ENCODE data around the gene EPHA4.

The EPHA4 gene

GRCh38 chr2:221562226-221562625 lies 9.9 kb downstream of the EPHA4 start:
- no peaks in the 10 kb centered on the region for H3K36me3 ChIP-seq (ENCODE audit: control insufficient read depth, insufficient read depth, low read length)
- WGBS, 2 experiments (ENCODE audit: insufficient coverage in 2 of 2), result no CpG with 5 or more reads among the region's 1 CpG
- H3K9me3 ChIP-seq (ENCODE audit: control insufficient read depth, low read length), result no peaks in the 10 kb centered on the region
- H3K4me1 ChIP-seq (ENCODE audit: control insufficient read depth, insufficient read depth, low read length, poor library complexity, severe bottlenecking), result no peaks in the 10 kb centered on the region
- H3K27ac ChIP-seq (ENCODE audit: low read depth, low read length, severe bottlenecking), result no peak overlapping the region
- H3K4me3 ChIP-seq (ENCODE audit: extremely low read depth, insufficient read depth, low read length, poor library complexity, severe bottlenecking), result no peak overlapping the region

DNA sequence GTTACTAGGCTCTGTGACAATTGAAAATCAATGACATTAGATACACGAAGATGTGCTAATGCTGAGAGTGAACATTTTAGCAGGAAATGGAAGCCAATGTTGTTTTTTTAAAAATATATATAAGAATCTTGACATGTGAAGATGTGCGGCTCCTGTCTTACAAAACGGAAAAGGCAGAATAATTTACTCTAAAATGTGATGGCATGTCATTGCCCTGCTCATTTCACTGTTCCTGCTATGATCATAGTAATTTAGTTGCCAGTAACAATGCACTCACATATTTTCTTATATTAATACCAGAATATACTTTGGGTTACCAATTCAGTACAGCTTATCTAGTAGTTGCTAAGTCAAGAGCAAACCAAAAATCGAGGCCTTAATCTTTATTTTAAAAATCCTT lies 10.3 kb downstream of the EPHA4 start:
- Histone ChIP-seq H3K4me3 (ENCODE audit: extremely low read depth, insufficient read depth, low read length, poor library complexity, severe bottlenecking) (no peak overlapping the region), H3K36me3 (ENCODE audit: control insufficient read depth, insufficient read depth, low read length) (no peaks in the 10 kb centered on the region), H3K9me3 (ENCODE audit: control insufficient read depth, low read length) (no peaks in the 10 kb centered on the region), H3K4me1 (ENCODE audit: control insufficient read depth, insufficient read depth, low read length, poor library complexity, severe bottlenecking) (no peaks in the 10 kb centered on the region), H3K27ac (ENCODE audit: low read depth, low read length, severe bottlenecking) (no peak overlapping the region)
- 88 to 94% methylated on average over 2 of the region's 4 CpGs for WGBS, 2 experiments (ENCODE audit: insufficient coverage in 2 of 2)

DNA sequence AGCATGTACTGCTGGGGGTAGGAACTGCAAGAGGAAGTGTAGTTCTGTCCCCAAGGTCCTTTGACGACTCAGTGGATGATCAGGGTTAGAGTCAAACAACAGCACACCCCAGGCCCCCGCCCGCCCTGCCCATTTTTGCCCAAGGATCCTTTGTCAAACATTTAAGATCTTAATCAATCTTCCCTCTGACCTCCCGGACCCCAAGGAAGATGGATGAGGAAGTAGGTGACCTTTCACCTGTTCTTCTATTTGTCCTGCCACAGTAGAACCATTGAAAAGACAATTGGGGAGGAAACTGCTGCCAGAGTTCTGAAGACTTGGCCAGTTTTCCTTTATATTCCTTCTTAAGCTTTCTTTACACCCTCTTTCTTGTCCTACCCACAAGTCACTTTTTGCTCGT lies 12.1 kb downstream of the EPHA4 start:
- no peaks in the 10 kb centered on the region for H3K36me3 ChIP-seq (ENCODE audit: control insufficient read depth, insufficient read depth, low read length)
- H3K27ac ChIP-seq (ENCODE audit: low read depth, low read length, severe bottlenecking), result no peak overlapping the region
- WGBS, 2 experiments (ENCODE audit: insufficient coverage in 2 of 2), result 33 to 60% methylated on average over 1 of the region's 5 CpGs

GRCh38 chr2:221558107-221558506 lies 14.0 kb downstream of the EPHA4 start:
- no peak overlapping the region for H3K27ac ChIP-seq (ENCODE audit: low read depth, low read length, severe bottlenecking)
- peaks cover 21% of the 10 kb centered on the region for H3K4me1 ChIP-seq (ENCODE audit: control insufficient read depth, insufficient read depth, low read length, poor library complexity, severe bottlenecking)
- no peak overlapping the region for H3K4me3 ChIP-seq (ENCODE audit: extremely low read depth, insufficient read depth, low read length, poor library complexity, severe bottlenecking)
- H3K9me3 ChIP-seq (ENCODE audit: control insufficient read depth, low read length), result no peaks in the 10 kb centered on the region
- WGBS, 2 experiments (ENCODE audit: insufficient coverage in 2 of 2), result no CpG with 5 or more reads among the region's 3 CpGs
- H3K36me3 ChIP-seq (ENCODE audit: control insufficient read depth, insufficient read depth, low read length), result no peaks in the 10 kb centered on the region

More for the DNA sequence above, 12.1 kb downstream of the EPHA4 start:
- peaks cover 7% of the 10 kb centered on the region for H3K4me1 ChIP-seq (ENCODE audit: control insufficient read depth, insufficient read depth, low read length, poor library complexity, severe bottlenecking)
- H3K4me3 ChIP-seq (ENCODE audit: extremely low read depth, insufficient read depth, low read length, poor library complexity, severe bottlenecking), result no peak overlapping the region
- no peaks in the 10 kb centered on the region for H3K9me3 ChIP-seq (ENCODE audit: control insufficient read depth, low read length)

GRCh38 chr2:221555494-221555846 lies 16.6 kb downstream of the EPHA4 start:
- Histone ChIP-seq H3K27ac (ENCODE audit: low read depth, low read length, severe bottlenecking) (no peak overlapping the region), H3K36me3 (ENCODE audit: control insufficient read depth, insufficient read depth, low read length) (no peaks in the 10 kb centered on the region), H3K4me1 (ENCODE audit: control insufficient read depth, insufficient read depth, low read length, poor library complexity, severe bottlenecking) (peaks cover 27% of the 10 kb centered on the region), H3K9me3 (ENCODE audit: control insufficient read depth, low read length) (no peaks in the 10 kb centered on the region), H3K4me3 (ENCODE audit: extremely low read depth, insufficient read depth, low read length, poor library complexity, severe bottlenecking) (no peak overlapping the region)
- WGBS, 2 experiments (ENCODE audit: insufficient coverage in 2 of 2), result 54% methylated on average over 2 of the region's 2 CpGs; no CpG with 5 or more reads in 1 of the 2 experiments

GRCh38 chr2:221554769-221555493 lies 17.2 kb downstream of the EPHA4 start:
- H3K4me3 ChIP-seq (ENCODE audit: extremely low read depth, insufficient read depth, low read length, poor library complexity, severe bottlenecking), result no peak overlapping the region
- H3K27ac ChIP-seq (ENCODE audit: low read depth, low read length, severe bottlenecking), result peak overlapping the region; percentile 24
- no peaks in the 10 kb centered on the region for H3K9me3 ChIP-seq (ENCODE audit: control insufficient read depth, low read length)
- H3K36me3 ChIP-seq (ENCODE audit: control insufficient read depth, insufficient read depth, low read length), result no peaks in the 10 kb centered on the region
- 16 to 19% methylated on average over 3 of the region's 4 CpGs for WGBS, 2 experiments (ENCODE audit: insufficient coverage in 2 of 2)
- peaks cover 27% of the 10 kb centered on the region for H3K4me1 ChIP-seq (ENCODE audit: control insufficient read depth, insufficient read depth, low read length, poor library complexity, severe bottlenecking)

DNA sequence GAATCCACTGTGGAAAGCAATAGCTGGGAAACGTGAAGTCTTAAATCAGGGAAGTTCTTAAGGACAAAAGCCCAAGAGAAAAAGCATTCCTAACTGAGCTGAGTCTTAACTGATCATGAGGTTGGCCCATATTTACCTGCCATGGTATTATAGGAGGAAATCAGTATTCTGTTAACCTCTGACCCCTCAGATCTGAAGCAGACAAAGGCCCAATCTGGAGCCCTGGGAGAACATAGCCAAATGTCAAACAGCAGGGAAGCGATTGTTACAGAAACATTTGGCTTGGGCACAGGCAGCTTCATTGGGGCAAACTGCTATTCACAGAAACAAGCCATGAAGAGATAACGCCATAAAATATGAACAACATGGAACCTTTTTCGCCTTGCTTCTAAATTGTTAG lies 18.8 kb downstream of the EPHA4 start:
- H3K4me1 ChIP-seq (ENCODE audit: control insufficient read depth, insufficient read depth, low read length, poor library complexity, severe bottlenecking), result peaks cover 27% of the 10 kb centered on the region
- 43 to 76% methylated on average over 3 to 4 of the region's 4 CpGs for WGBS, 2 experiments (ENCODE audit: insufficient coverage in 2 of 2)
- no peak overlapping the region for H3K27ac ChIP-seq (ENCODE audit: low read depth, low read length, severe bottlenecking)
- no peak overlapping the region for H3K4me3 ChIP-seq (ENCODE audit: extremely low read depth, insufficient read depth, low read length, poor library complexity, severe bottlenecking)
- no peaks in the 10 kb centered on the region for H3K36me3 ChIP-seq (ENCODE audit: control insufficient read depth, insufficient read depth, low read length)
- H3K9me3 ChIP-seq (ENCODE audit: control insufficient read depth, low read length), result no peaks in the 10 kb centered on the region

DNA sequence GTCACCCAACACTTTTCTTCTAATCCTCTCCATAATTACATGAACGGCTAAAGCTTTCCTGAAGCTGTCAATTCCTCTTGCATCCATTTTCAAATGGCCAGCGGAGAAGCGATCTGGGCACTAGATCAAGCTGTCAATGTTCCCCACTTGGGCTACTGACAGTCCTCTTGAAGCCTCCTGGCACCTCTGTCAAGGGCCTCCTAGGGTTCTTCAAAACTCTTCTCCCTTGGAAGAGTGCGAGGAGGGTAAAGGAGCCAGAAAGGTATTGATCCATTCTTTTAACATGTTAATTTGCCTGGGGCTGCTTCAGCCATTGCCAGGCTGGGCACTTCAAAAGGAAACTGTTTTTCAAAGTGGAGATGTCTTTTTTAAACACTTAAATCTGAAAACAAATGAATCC lies 19.8 kb downstream of the EPHA4 start:
- Histone ChIP-seq H3K9me3 (ENCODE audit: control insufficient read depth, low read length) (no peaks in the 10 kb centered on the region), H3K27ac (ENCODE audit: low read depth, low read length, severe bottlenecking) (no peak overlapping the region), H3K4me1 (ENCODE audit: control insufficient read depth, insufficient read depth, low read length, poor library complexity, severe bottlenecking) (peaks cover 27% of the 10 kb centered on the region), H3K36me3 (ENCODE audit: control insufficient read depth, insufficient read depth, low read length) (peaks cover 2% of the 10 kb centered on the region), H3K4me3 (ENCODE audit: extremely low read depth, insufficient read depth, low read length, poor library complexity, severe bottlenecking) (no peak overlapping the region)
- WGBS, 2 experiments (ENCODE audit: insufficient coverage in 2 of 2), result 11 to 26% methylated on average over 3 of the region's 4 CpGs

DNA sequence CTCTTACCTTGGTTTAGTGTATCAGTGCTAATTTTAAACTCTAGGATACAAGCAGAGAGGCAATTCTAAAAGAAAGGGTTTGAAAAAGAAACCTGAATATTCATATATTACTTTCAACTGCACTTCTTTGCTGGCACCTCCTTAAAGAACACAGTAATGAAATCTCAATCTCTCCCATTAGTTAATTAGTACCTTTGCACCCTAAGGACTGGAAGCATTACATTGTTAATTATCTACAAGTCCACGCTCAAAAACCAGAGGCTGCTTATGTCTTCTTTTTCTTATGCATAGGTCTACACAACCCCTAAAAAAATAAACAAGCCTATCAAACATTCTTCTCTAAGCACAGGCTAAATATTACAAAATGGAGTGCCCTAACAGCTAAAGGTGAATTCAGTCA lies 20.2 kb downstream of the EPHA4 start:
- WGBS, 2 experiments (ENCODE audit: insufficient coverage in 2 of 2), result 89 to 100% methylated on average over 1 of the region's 1 CpG
- peaks cover 27% of the 10 kb centered on the region for H3K4me1 ChIP-seq (ENCODE audit: control insufficient read depth, insufficient read depth, low read length, poor library complexity, severe bottlenecking)
- no peak overlapping the region for H3K4me3 ChIP-seq (ENCODE audit: extremely low read depth, insufficient read depth, low read length, poor library complexity, severe bottlenecking)

DNA sequence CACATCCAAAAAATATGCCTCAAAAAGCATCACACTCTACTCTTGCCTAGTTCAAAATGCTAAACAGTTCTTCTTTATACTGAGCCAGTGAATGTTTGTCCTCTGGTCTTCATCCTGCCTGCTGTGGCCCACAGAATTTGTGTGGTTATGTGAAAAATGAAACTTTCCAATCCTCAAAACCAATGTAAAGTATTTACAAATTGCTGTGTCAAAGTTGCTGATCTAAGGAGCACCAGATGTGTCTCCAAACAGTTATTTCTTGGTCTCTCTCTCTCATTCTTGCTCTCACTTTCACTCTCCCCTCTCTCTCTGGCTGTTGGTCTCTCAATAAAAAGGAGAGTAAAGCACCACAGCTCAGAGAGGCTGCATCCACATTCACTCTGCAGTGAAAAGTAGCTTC lies 23.0 kb downstream of the EPHA4 start:
- peaks cover 2% of the 10 kb centered on the region for H3K36me3 ChIP-seq (ENCODE audit: control insufficient read depth, insufficient read depth, low read length)
- H3K27ac ChIP-seq (ENCODE audit: low read depth, low read length, severe bottlenecking), result no peak overlapping the region
- no peak overlapping the region for H3K4me3 ChIP-seq (ENCODE audit: extremely low read depth, insufficient read depth, low read length, poor library complexity, severe bottlenecking)
- no peaks in the 10 kb centered on the region for H3K9me3 ChIP-seq (ENCODE audit: control insufficient read depth, low read length)
- H3K4me1 ChIP-seq (ENCODE audit: control insufficient read depth, insufficient read depth, low read length, poor library complexity, severe bottlenecking), result peaks cover 11% of the 10 kb centered on the region

More for the DNA sequence above, 20.2 kb downstream of the EPHA4 start:
- Histone ChIP-seq H3K36me3 (ENCODE audit: control insufficient read depth, insufficient read depth, low read length) (peaks cover 2% of the 10 kb centered on the region), H3K27ac (ENCODE audit: low read depth, low read length, severe bottlenecking) (no peak overlapping the region), H3K9me3 (ENCODE audit: control insufficient read depth, low read length) (no peaks in the 10 kb centered on the region)

DNA sequence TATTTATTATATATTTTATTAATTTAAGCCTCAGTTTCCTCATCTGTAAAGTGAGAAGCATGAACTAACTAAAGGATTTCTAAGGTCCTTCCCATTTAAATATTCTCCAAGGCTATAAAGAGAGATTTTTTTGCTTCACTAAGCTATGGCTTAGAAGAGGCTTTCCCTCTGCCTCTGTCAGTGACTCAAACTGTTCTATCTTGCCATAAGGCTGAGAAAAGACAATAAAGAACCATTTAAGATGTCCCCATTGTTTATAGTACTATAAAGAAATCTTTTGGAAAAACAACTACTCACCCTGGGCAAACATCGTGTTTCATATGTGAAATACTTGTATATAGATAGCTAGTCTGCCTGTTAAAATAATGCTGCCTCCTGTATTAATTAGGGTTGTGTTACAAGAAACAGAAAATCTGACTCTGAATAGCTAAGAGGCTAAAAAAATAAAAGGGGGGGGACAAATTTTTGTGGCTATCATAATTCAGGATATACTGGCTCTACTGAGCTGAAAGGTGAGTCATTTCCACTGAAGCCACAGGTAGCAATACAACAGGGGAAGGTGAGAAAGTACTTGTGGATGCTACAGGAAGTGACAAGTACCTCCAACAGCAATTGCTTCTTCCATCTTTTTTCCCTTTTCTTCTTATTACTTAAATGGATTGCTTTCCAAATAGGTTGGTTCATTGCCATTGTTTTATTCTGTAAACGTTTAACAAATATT lies 25.4 kb downstream of the EPHA4 start:
- 67% methylated on average over 1 of the region's 2 CpGs; no CpG with 5 or more reads in 1 of the 2 experiments for WGBS, 2 experiments (ENCODE audit: insufficient coverage in 2 of 2)
- Histone ChIP-seq H3K36me3 (ENCODE audit: control insufficient read depth, insufficient read depth, low read length) (peaks cover 2% of the 10 kb centered on the region), H3K27ac (ENCODE audit: low read depth, low read length, severe bottlenecking) (no peak overlapping the region), H3K4me1 (ENCODE audit: control insufficient read depth, insufficient read depth, low read length, poor library complexity, severe bottlenecking) (no peaks in the 10 kb centered on the region), H3K4me3 (ENCODE audit: extremely low read depth, insufficient read depth, low read length, poor library complexity, severe bottlenecking) (no peak overlapping the region), H3K9me3 (ENCODE audit: control insufficient read depth, low read length) (no peaks in the 10 kb centered on the region)
